GM18511 (cell line): Measurements from ENCODE around the gene RABGAP1L.
"Not testable (repeated sequence)": the region's sequence is repeated elsewhere in the genome, so short reads cannot be mapped to it uniquely, and the experiment has no call there.

Source experiments
- ATAC-seq: cut with Tn5 transposase; IDR thresholded peaks from one replicate; pipeline ENCODE4 v1.9.1; 2021; ENCODE audit warnings: mild to moderate bottlenecking, moderate library complexity; ENCODE audit not compliant: unreplicated experiment

Gene RABGAP1L

DNA sequence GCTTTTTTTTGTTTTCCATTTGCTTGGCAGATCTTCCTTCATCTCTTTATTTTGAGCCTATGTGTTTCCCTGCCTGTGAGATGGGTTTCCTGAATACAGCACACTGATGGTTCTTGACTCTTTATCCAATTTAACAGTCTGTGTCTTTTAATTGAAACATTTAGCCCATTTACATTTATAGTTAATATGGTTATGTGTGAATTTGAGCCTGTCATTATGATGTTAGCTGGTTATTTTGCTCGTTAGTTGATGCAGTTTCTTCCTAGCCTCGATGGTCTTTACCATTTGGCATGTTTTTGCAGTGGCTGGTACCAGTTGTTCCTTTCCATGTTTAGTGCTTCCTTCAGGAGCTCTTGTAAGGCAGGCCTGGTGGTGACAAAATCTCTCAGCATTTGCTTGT is 384.1 kb downstream of the RABGAP1L start:
- ATAC-seq: not testable (repeated sequence)

DNA sequence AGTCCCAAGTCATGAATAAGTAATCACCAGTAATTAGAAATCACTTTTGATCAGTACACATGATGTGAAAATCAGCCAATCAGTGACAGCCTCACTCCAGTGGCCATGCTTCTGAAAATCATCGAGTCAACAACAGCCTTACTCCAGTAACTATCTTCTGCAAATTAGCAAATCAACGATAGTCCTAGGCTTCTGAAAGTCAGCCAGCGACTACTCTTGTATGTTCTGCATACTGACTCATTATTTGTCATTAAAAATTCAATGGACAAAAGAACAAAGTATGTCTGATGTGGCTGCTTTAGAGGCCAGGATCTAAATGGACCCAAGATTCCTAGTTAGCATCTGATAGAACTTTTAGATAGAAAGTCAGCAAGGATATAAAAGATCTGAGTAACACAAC is 391.0 kb downstream of the RABGAP1L start:
- ATAC-seq: no peak

DNA sequence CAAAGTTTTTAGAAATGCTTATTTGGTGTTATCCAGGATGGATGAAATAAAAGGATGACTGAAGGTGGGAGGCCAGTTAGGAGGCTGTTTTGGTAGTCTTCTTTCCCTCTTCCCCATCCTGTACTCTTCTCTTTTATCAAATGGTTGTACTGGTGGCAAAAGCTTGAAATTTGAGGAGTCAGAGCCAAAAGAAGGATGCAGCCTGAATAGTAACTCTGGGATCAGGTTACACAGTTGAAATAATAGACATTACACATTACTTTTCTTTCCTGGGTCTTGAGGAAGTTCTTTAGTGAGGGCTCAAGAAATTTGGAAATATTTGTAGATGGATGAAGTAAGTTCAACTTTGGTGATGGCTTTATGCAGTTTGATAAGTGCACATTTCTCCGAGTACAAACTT is 397.1 kb downstream of the RABGAP1L start:
- ATAC-seq: no peak

DNA sequence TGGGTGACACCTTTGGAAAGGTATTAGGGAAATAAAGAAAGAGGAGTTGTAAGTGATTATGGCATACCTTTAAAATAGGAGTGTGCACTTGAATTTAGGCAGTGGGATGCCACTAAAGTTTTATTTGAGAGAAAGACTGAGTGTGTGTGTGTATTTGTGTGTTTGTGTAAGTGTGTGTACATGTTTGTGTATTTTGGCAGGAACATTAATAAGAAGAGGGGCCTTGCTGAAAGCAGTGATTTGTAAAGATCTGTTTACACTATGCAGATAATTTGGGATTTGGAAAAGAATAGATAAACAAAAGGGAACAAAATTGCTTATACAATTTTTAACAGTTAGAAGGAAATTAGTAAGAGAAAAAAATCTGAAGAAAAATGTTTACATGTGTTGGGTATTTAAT is 409.2 kb downstream of the RABGAP1L start:
- ATAC-seq: no peak

DNA sequence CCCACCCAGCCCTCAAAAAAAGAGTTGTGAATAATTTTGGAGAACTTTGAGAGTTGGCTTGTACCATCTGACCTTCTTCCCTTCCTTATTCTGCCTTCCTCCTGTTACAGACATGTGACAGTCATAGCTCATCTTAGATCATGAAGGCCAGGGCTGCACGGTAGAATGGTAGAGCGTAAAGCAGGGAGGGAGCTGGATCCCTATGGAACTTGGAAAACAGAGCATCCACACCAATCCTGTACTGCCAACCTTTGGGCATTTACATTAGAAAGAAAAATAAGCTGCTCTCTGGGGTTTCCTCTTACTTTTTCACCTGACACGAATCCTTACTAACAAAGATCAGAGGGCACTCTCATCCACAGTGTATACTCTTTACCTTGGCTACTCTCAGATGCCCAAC is 409.9 kb downstream of the RABGAP1L start:
- no peak for ATAC-seq

DNA sequence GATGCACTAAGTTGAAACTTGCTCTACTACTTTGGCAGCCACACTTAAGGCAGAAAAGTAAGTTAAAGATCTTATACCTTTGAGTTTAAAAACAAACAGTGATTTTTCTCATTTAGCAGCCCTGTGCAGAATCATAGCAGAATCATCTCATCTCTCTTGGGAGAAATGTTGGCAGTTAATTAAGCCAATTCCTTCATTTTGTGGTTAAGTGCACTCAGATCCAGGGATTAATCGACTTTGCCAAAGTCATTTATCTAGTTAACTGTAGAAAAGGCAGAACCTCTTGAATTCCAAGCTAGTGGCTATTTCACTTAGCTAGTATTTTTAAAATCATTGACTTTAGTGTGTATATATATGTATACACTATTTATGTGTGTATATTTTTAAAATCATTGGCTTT is 413.5 kb downstream of the RABGAP1L start:
- ATAC-seq: no peak

DNA sequence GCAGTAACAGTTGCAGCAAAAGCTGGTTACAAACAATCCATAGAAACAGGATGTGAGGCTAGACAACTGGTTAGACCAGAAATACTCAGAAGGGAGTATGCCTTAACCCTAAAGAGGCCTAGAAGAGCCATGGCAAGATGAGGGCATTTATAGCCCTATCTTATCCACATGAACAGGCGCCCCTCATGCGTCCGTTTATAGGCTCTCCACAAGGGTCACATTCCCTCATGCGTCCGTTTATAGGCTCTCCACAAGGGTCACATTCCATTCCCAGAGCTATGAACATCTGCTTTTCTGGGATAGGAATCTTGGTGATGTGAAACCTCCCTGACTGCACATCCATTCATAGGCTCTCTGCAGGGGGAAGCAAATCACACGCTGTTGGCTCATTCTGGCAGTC is 416.8 kb downstream of the RABGAP1L start:
- not testable (repeated sequence) for ATAC-seq

DNA sequence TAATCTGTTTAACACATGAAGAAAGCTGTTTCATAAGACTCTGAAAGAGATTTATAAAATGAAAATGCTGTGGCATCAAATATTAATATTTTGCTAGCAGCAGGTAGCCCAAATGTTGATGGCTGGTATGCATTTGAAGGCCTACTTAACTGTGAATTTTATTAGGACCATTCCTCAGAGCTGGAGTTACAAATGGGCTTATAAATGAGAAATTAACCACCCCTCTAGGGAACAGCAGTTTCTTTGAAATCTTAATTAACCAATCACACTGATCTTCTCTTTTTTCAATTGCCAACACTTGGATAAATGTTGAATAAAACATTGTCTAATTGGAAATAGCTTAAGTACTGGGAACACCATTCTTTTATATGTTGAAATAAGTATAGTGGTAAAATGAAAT is 418.4 kb downstream of the RABGAP1L start:
- no peak for ATAC-seq

DNA sequence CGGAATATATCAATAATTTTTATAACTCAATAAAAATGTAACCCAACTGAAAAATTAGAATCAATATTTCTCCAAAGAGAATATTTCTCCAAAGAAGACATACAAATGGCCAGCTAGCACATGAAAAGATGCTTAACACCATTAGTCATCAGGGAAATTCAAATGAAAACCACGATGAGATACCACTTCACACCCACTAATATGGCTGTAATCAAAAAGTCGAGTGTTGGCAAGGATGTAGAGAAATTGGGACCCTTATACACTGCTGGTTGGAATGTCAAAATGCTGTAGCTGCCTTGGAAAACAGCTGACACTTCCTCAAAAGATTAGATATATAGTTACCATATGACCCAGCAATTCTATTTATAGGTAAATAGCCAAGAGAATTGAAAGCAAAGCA is 421.5 kb downstream of the RABGAP1L start:
- ATAC-seq: no peak

DNA sequence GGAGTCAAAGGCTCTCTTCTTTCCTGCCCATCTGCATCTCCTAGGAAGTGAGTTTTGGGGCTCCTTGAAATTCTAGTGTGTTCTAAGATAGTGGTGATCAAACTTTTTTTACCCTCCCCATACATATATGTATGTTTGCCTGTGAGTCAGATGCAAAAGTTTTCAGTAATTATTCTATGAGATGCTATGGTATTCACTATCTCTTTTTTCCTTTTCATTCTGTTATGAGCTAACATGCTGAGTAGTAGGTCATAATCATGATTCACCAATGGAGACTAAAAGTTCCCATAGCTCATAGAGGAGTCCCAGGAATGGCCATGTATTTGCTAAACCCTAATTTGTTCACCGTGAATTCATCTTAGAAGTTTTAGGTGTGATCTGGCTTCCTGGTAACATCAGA is 424.0 kb downstream of the RABGAP1L start:
- no peak for ATAC-seq

DNA sequence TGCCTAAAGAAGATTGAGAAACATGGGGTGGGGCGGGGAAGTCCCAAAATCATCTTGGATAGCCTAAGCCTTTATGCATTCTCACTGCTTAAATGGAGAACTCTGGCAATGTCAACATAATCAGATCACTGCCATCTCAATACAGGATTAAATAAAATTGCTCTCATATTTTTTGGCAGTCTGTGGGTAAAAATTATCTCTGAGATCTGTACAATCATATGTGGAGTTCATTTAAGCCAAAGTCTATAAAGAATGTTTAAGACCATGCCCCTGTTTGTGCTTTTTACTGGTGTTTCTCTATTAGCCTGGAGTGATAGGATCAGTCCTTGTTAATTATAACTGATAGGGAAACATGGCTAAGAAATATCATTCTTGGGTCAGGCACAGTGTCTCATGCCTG is 424.8 kb downstream of the RABGAP1L start:
- no peak for ATAC-seq

DNA sequence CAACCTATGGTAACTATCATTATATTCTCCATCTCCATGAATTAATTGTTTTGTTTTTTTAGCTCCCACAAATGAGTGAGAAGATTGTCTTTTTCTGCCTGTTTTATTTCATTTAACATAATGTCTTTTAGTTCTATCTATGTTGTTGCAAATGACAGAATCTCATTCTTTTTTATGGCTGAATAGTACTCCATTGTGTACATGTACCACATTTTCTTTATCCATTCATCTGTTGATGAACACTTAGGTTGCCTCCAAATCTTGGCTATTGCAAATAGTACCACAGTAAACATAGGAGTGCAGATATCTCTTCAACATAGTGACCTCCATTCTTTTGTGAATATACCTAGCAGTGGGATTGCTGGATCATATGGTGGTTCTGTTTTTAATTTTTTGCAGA is 429.3 kb downstream of the RABGAP1L start:
- ATAC-seq: not testable (repeated sequence)

DNA sequence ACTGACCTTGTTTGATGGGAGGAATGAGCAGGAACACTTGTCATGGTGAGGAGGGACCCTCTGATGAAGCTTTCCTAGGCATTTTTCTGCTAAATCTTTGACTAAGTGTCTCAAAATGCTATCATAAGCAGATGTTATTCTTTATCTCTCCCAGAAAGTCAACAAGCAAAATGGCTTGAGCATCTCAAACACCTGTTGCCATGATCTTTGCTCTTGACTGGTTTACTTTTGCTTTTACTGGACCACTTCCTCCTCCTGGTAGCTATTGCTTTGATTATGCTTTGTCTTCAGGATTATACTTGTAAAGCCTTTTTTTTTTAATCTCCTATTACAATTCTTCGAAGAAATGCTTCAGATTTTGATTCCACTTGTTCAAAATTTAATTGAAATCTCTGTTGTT is 445.9 kb downstream of the RABGAP1L start:
- no peak for ATAC-seq

DNA sequence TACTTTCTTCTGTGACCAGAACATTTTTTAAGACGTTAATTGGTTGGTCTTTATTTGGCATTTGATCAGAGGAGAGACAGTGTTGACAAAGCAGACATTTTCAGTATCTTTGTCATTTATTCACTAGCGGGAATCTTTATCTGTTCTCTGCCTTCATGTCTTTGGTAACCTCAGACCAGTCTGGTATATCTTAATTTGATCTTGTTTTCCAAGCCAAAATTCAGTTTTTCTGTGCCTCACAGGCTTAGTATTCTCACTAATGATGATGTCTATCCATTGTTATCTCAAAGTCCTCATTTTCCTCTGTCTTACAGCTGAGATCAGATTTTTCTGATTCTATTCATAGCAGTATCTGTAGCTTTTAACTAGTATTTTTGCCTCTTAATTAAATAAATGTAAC is 447.2 kb downstream of the RABGAP1L start:
- no peak for ATAC-seq

DNA sequence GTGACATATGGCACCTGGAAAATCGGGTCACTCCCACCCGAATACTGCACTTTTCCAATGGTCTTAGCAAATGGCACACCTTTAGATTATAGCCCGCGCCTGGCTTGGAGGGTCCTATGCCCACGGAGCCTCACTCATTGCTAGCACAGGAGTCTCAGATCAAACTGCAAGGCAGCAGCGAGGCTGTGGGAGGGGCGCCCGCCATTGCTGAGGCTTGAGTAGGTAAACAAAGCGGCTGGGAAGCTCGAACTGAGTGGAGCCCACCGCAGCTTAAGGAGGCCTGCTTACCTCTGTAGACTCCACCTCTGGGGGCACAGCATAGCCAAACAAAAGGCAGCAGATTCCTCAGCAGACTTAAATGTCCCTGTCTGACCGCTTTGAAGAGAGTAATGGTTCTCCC is 458.6 kb downstream of the RABGAP1L start:
- ATAC-seq: not testable (repeated sequence)

DNA sequence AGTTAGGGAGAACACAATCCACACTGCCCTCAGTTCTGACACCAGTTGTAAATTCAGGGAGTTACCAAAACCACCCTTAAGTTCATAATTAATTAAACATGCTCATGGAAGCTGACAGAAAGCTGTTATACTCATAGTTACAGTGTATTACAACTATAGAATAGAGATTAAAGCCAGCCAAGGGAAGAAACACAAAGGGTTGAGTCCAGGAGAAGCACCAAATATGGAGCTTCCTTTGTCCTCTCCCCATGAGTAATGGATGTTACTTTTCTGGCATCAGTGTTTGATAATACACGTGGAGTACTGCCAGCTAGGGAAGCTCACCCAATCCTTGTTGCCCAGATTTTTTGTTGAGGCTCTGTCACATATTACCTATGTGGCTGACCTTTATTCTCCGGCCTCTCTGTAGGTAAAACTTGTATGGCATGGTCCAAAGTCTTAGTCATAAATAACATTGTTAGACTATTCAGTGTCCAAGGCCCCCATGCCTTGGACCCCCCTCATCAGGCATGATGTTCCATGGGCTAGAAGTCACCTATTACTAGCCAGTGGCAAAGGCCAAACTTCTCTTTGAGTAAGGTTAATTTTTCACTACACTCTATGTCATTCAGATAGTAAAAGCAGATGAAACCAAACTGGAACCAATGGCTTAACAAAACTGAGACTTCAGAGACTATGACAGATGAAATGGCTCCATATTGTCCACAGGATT is 464.2 kb downstream of the RABGAP1L start:
- no peak for ATAC-seq

DNA sequence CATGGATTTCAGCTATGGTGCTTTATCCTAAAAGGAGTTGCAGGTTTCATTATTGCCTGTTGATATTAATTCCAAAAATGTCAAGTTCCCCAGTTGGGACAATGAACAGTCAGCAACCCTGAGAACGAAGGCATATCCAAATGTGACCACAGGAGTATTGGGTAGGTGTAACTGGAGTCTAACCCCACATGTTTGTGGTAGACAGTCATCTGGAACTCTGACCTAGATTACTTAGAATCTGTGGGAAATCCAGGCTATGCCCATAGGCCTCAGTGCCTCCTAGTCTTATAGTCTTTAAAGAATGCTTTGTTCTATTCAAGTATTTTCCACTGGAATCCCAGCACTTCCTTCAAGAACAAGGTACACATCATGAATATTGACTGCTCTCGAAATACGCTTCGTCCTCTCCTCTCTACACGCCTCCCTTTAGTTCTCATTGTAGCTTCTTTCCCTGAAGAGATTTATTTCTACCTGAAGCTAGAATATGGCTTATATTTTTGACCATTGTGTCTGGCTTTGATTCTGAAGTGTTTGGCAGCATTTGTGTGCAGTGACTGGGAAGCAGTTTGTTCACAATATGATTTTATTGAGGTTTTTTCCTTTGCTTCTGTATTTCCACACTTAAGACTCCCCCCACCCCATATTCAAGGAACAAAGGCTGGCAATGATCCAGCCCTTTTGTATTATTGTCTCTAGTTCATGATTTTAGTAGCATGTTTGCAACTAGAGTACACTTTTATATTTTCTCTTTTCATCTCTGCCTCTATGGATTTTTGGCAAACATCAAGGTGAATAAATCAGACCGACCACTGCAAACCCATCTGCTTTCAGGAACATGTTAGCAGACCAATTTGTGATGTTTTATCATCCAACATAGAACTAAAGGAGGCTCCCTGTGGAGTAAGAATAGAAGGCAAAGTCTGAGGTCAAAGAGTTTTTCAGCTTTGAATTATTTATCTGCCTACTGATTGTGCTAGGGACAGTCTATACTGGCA is 467.0 kb downstream of the RABGAP1L start:
- no peak for ATAC-seq

DNA sequence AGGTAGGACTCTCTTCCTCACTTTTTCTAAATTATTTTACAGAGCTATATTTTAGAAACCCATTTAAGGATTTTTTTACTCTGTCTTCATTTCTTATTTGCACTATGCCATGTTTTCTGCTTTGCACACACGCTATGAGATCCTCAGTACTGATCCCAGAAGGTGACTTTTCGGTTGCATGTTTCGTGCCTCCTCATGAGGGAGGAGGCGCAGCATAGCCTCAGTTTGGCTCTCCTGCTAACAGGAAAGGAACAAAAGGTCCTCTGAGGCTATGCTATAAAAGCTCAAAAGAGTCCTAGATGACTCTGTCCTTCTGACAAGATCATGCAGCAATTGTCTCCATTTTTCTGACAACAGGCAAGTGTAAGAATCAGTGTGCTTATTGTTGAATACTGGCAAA is 478.2 kb downstream of the RABGAP1L start:
- ATAC-seq: no peak

DNA sequence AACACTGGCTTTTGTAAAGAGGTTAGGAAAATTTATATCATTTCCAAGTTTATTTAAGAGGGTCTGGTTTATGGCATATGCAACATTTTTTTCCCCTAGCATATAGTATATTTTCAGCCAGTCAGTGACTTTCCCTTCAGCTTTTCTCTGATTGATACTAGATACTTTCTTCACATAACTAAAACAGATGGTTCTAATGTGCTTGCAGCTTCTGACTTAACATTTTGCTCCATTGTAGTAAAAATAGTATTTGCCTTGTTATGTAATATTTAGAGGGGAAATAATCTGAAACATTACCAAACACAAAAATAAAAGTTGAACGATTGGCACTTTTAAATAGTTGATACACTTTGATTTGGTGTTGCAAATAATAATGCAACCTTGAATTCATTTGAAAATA is 480.1 kb downstream of the RABGAP1L start:
- ATAC-seq: no peak

DNA sequence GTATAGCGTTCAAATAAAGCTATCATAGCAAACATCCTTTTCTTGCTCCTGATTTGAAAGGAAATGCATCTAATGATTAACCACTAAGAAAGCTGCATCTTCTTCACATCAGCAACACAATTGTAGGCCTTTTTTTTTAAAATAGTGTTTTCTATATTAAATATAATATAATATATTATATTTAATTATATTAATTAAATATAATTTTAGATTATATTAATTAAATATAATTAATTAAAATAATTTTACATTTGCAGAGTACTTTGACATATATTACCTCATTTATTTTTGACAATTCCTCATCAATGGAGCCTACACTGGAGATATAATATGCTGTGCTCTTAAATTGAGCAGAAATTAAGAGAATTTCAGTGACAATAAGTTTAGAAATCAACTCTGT is 481.5 kb downstream of the RABGAP1L start:
- ATAC-seq: no peak

DNA sequence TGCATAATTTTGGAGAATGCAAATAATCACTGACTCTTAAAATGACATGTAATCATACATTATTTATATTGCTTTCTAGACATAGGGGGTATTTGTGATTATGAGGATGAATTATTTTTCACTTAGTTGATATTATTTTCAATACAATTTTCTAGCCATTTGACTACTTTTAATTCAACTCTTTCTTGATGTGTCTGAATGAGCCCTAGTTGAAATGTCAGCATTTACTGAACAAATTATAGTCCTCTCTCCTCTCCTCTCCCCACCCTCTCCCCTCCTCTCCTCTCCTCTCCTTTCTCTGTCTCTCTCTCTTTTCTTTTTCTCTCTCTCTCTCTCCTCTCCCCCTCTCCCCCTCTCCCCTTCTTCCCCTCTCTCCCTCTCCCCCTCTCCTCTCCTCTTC is 483.1 kb downstream of the RABGAP1L start:
- ATAC-seq: no peak

DNA sequence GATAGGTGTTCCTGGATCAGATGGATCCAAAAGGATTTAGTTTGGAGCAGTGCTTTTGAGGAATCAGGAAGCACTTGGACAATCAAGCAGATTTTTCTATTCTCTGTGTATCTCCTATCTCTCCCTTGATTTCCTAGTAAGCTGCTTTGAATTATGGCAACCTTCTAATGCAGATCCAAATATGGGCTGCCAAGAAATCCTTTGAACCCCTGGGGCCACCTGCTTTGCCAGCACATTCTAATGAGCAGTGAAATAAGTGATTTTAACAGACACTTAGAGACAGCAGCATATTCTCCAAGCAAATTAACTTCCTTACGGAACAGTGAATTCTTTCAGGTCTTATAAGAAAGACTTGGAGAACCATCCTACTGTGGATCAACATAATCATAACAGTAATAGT is 483.9 kb downstream of the RABGAP1L start:
- ATAC-seq: no peak
